Measurements from ENCODE around the gene SLC22A23.

- TF ChIP-seq CTCF (conservative IDR thresholded peaks at IDR 0.05 in 1 of 2, IDR thresholded peaks at IDR 0.05 in 1 of 2; ENCODE audit: extremely low read depth in 1 of 2, insufficient read depth in 1 of 2, low read depth in 1 of 2, low read length in 2 of 2) = no peak
- TF ChIP-seq EZH2 (IDR thresholded peaks at IDR 0.05; ENCODE audit: borderline replicate concordance, low read length) = no peak
Observed at GRCh38 chr6:3373597-3374203, 83.2 kb downstream of the SLC22A23 start.

Data from mammary epithelial cell (primary cell).